ENCODE measurements around the gene OXA1L. TPM values are rescaled to one million over a fixed set of nuclear protein-coding genes. Genes with fewer than 3 reads are reported as not detected.

Gene OXA1L
- total and polyA plus RNA-seq, 4 donors: 53.6 to 106 (median 61.8) TPM

GRCh38 chr14:22739423-22739822, 27.1 kb upstream of the OXA1L start:
- H3K9ac ChIP-seq (ENCODE audit: low read depth in 1 of 2, low read length in 2 of 2): no peak overlapping the region
- no peak overlapping the region for H3K27ac ChIP-seq (ENCODE audit: low read depth in 1 of 2, low read length in 2 of 2)
- WGBS: 51% methylated on average over 1 of the region's 1 CpG
- H3K9me3 ChIP-seq (ENCODE audit: control insufficient read depth in 4 of 4, low read length in 3 of 4): peaks cover 0 to 2% (median 0%) of the 10 kb centered on the region in 4 donors
- no peak for TF ChIP-seq RAD21 (IDR thresholded peaks at IDR 0.05)
- no peak for TF ChIP-seq JUND (IDR thresholded peaks at IDR 0.05)
- TF ChIP-seq GABPA (IDR thresholded peaks at IDR 0.05 in 1 of 2, conservative IDR thresholded peaks at IDR 0.05 in 1 of 2): no peak
- no peak for TF ChIP-seq FOXA1 (IDR thresholded peaks at IDR 0.05)
- TF ChIP-seq ATF3 (IDR thresholded peaks at IDR 0.05): no peak
- no peak for TF ChIP-seq REST (IDR thresholded peaks at IDR 0.05)
- TF ChIP-seq FOXA2 (IDR thresholded peaks at IDR 0.05): no peak
- no peak for TF ChIP-seq TAF1 (conservative IDR thresholded peaks at IDR 0.05)
- no peak for TF ChIP-seq EGR1 (IDR thresholded peaks at IDR 0.05; ENCODE audit: low read depth in 2 of 2)
- no peak for TF ChIP-seq YY1 (IDR thresholded peaks at IDR 0.05)
- TF ChIP-seq HNF4G (IDR thresholded peaks at IDR 0.05): no peak
- TF ChIP-seq CTCF (IDR thresholded peaks at IDR 0.05; ENCODE audit: low read depth, low read length, missing input control): no peak
- no peaks in the 10 kb centered on the region for H3K4me1 ChIP-seq (ENCODE audit: control insufficient read depth in 4 of 4, insufficient read depth in 4 of 4, low read length in 3 of 4)
- H3K27me3 ChIP-seq (ENCODE audit: control insufficient read depth in 4 of 4, insufficient read depth in 4 of 4, low read length in 3 of 4): no peaks in the 10 kb centered on the region
- H3K4me3 ChIP-seq (ENCODE audit: low read depth in 1 of 3, low read length in 3 of 3): no peak overlapping the region
- no peaks in the 10 kb centered on the region for H3K36me3 ChIP-seq (ENCODE audit: control insufficient read depth in 4 of 4, insufficient read depth in 3 of 4, low read depth in 1 of 4, low read length in 3 of 4)
- no peak for DNase-seq (ENCODE audit: low spot score)

DNA sequence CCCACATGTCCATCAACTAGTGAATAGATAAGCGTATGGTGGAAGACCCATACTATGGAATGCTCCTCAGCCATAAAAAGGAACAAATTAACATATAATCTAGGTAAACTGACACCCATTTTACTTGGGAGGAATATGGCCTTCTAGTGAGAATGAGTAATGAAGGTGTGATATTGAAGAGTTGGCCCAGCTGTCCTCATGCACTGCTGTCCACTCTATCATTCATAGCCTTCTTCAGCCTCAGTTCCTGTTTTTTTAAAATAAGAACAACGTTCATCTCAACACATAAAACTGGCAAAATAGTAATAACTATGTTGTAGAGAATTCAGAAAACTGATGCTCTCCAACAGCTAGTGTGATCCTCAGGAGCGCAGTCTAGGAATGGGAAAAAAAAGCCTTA, 26.5 kb upstream of the OXA1L start:
- H3K27me3 ChIP-seq (ENCODE audit: control insufficient read depth in 4 of 4, insufficient read depth in 4 of 4, low read length in 3 of 4): no peaks in the 10 kb centered on the region
- no peak for DNase-seq (ENCODE audit: low spot score)
- H3K9me3 ChIP-seq (ENCODE audit: control insufficient read depth in 4 of 4, low read length in 3 of 4): peaks cover 0 to 2% (median 0%) of the 10 kb centered on the region in 4 donors
- WGBS: 86% methylated on average over 3 of the region's 3 CpGs
- H3K4me3 ChIP-seq (ENCODE audit: low read depth in 1 of 3, low read length in 3 of 3): no peak overlapping the region
- no peak overlapping the region for H3K27ac ChIP-seq (ENCODE audit: low read depth in 1 of 2, low read length in 2 of 2)
- no peak overlapping the region for H3K9ac ChIP-seq (ENCODE audit: low read depth in 1 of 2, low read length in 2 of 2)
- no peaks in the 10 kb centered on the region for H3K4me1 ChIP-seq (ENCODE audit: control insufficient read depth in 4 of 4, insufficient read depth in 4 of 4, low read length in 3 of 4)
- TF ChIP-seq HNF4A (conservative IDR thresholded peaks at IDR 0.05) (no peak), JUND (IDR thresholded peaks at IDR 0.05) (no peak), YY1 (IDR thresholded peaks at IDR 0.05) (no peak), ZBTB33 (IDR thresholded peaks at IDR 0.05) (no peak)
- H3K36me3 ChIP-seq (ENCODE audit: control insufficient read depth in 4 of 4, insufficient read depth in 3 of 4, low read depth in 1 of 4, low read length in 3 of 4): no peaks in the 10 kb centered on the region
